ENCODE measurements around the gene RNF112.
A peak's percentile ranks its signal among the peaks of the same experiment; 100 is the strongest.

RNF112 gene

GRCh38 chr17:19410875-19411620 is at the start of gene RNF112:
Gene RNF112, plus strand, starts transcription at chr17:19411232. Its CDS starts 177 bp downstream, at chr17:19411409.
- Mint-ChIP-seq H3K36me3 (no peaks in the 10 kb centered on the region), H3K9me3 (no peaks in the 10 kb centered on the region), H3K27me3 (peaks cover 21 to 32% of the 10 kb centered on the region in 2 donors), H3K4me1 (no peaks in the 10 kb centered on the region), H3K27ac (no peak within 1 kb of the TSS), H3K4me3 (no peak within 1 kb of the TSS)
- DNase-seq, result no peak
- ATAC-seq (replicated peaks), result no peak

- no peaks in the 10 kb centered on the region for H3K36me3 Mint-ChIP-seq
- H3K4me1 Mint-ChIP-seq, result peaks cover 2 to 15% of the 10 kb centered on the region in 2 donors
- peak overlapping the region; percentile 47 to 63 for H3K4me3 Mint-ChIP-seq
- ATAC-seq (replicated peaks) (no peak), DNase-seq (no peak)
- peaks cover 15 to 52% of the 10 kb centered on the region in 2 donors for H3K27me3 Mint-ChIP-seq
- no peak overlapping the region for H3K27ac Mint-ChIP-seq
- no peaks in the 10 kb centered on the region for H3K9me3 Mint-ChIP-seq
Observed at GRCh38 chr17:19361326-19361725, 49.7 kb upstream of the RNF112 start.

GRCh38 chr17:19361944-19362276 is 49.1 kb upstream of the RNF112 start:
- H3K27ac Mint-ChIP-seq, result no peak overlapping the region
- H3K36me3 Mint-ChIP-seq, result no peaks in the 10 kb centered on the region
- peaks cover 15 to 48% of the 10 kb centered on the region in 2 donors for H3K27me3 Mint-ChIP-seq
- DNase-seq (no peak), ATAC-seq (replicated peaks) (no peak)
- H3K4me1 Mint-ChIP-seq, result peaks cover 2 to 15% of the 10 kb centered on the region in 2 donors
- H3K4me3 Mint-ChIP-seq, result peak overlapping the region; percentile 87 to 88
- H3K9me3 Mint-ChIP-seq, result no peaks in the 10 kb centered on the region

GRCh38 chr17:19362277-19363113 is 48.5 kb upstream of the RNF112 start, which contains the start of gene B9D1:
Gene B9D1, minus strand, starts transcription at chr17:19362723. Its CDS starts 154 bp downstream, at chr17:19362569.
- H3K27ac Mint-ChIP-seq, result peak within 1 kb of the TSS; percentile 69
- peak within 1 kb of the TSS; percentile 87 to 88 for H3K4me3 Mint-ChIP-seq
- no peaks in the 10 kb centered on the region for H3K36me3 Mint-ChIP-seq
- DNase-seq (peak; percentile 86), ATAC-seq (replicated peaks) (peak; percentile 87 to 90)
- peaks cover 15 to 43% of the 10 kb centered on the region in 2 donors for H3K27me3 Mint-ChIP-seq
- no peaks in the 10 kb centered on the region for H3K9me3 Mint-ChIP-seq
- H3K4me1 Mint-ChIP-seq, result peaks cover 2 to 15% of the 10 kb centered on the region in 2 donors

- Mint-ChIP-seq H3K4me1 (peaks cover 2 to 15% of the 10 kb centered on the region in 2 donors), H3K9me3 (no peaks in the 10 kb centered on the region), H3K36me3 (no peaks in the 10 kb centered on the region), H3K27me3 (peaks cover 15 to 43% of the 10 kb centered on the region in 2 donors), H3K27ac (peak overlapping the region; percentile 61), H3K4me3 (peak overlapping the region; percentile 87 to 88)
- ATAC-seq (replicated peaks), result no peak
- DNase-seq, result no peak
Observed at GRCh38 chr17:19363114-19363438, 48.0 kb upstream of the RNF112 start.

- no peaks in the 10 kb centered on the region for H3K9me3 Mint-ChIP-seq
- H3K4me1 Mint-ChIP-seq, result peaks cover 2 to 15% of the 10 kb centered on the region in 2 donors
- peak overlapping the region in 1 of 2 donors; percentile 8 for H3K4me3 Mint-ChIP-seq
- H3K27me3 Mint-ChIP-seq, result peaks cover 10 to 42% of the 10 kb centered on the region in 2 donors
- H3K36me3 Mint-ChIP-seq, result no peaks in the 10 kb centered on the region
- ATAC-seq (replicated peaks), result no peak
- no peak overlapping the region for H3K27ac Mint-ChIP-seq
- DNase-seq, result no peak
Observed at GRCh38 chr17:19363460-19364035, 47.5 kb upstream of the RNF112 start.

- no peak overlapping the region for H3K4me3 Mint-ChIP-seq
Observed at GRCh38 chr17:19364699-19365498, 46.1 kb upstream of the RNF112 start.

GRCh38 chr17:19365499-19365817 is 45.6 kb upstream of the RNF112 start:
- Mint-ChIP-seq H3K9me3 (no peaks in the 10 kb centered on the region), H3K4me1 (peaks cover 13 to 31% of the 10 kb centered on the region in 2 donors), H3K27me3 (peaks cover 0 to 25% of the 10 kb centered on the region in 2 donors), H3K27ac (no peak overlapping the region), H3K4me3 (no peak overlapping the region), H3K36me3 (no peaks in the 10 kb centered on the region)
- ATAC-seq (replicated peaks) (no peak), DNase-seq (no peak)

More at GRCh38 chr17:19364699-19365498, 46.1 kb upstream of the RNF112 start:
- H3K27me3 Mint-ChIP-seq, result peaks cover 0 to 30% of the 10 kb centered on the region in 2 donors
- H3K27ac Mint-ChIP-seq, result no peak overlapping the region
- DNase-seq, result no peak
- peaks cover 8 to 26% of the 10 kb centered on the region in 2 donors for H3K4me1 Mint-ChIP-seq
- no peak for ATAC-seq (replicated peaks)
- H3K36me3 Mint-ChIP-seq, result no peaks in the 10 kb centered on the region
- H3K9me3 Mint-ChIP-seq, result no peaks in the 10 kb centered on the region

GRCh38 chr17:19365833-19366636 is 45.0 kb upstream of the RNF112 start:
- Mint-ChIP-seq H3K27ac (no peak overlapping the region), H3K4me1 (peaks cover 18 to 37% of the 10 kb centered on the region in 2 donors), H3K9me3 (no peaks in the 10 kb centered on the region), H3K36me3 (no peaks in the 10 kb centered on the region), H3K4me3 (no peak overlapping the region), H3K27me3 (peaks cover 0 to 21% of the 10 kb centered on the region in 2 donors)
- no peak for ATAC-seq (replicated peaks)
- no peak for DNase-seq

- Mint-ChIP-seq H3K27ac (no peak overlapping the region), H3K4me1 (peaks cover 24 to 38% of the 10 kb centered on the region in 2 donors), H3K36me3 (no peaks in the 10 kb centered on the region), H3K27me3 (peaks cover 0 to 17% of the 10 kb centered on the region in 2 donors), H3K9me3 (no peaks in the 10 kb centered on the region), H3K4me3 (no peak overlapping the region)
- DNase-seq (no peak), ATAC-seq (replicated peaks) (no peak)
Observed at GRCh38 chr17:19366637-19366972, 44.4 kb upstream of the RNF112 start.

GRCh38 chr17:19368229-19368628 is 42.8 kb upstream of the RNF112 start:
- no peak for ATAC-seq (replicated peaks)
- H3K4me1 Mint-ChIP-seq, result peaks cover 31 to 41% of the 10 kb centered on the region in 2 donors
- H3K27ac Mint-ChIP-seq, result no peak overlapping the region

GRCh38 chr17:19369107-19369778 is 41.8 kb upstream of the RNF112 start:
- H3K27ac Mint-ChIP-seq, result no peak overlapping the region
- peaks cover 31 to 49% of the 10 kb centered on the region in 2 donors for H3K4me1 Mint-ChIP-seq
- H3K9me3 Mint-ChIP-seq, result no peaks in the 10 kb centered on the region
- H3K4me3 Mint-ChIP-seq, result no peak overlapping the region
- H3K36me3 Mint-ChIP-seq, result peaks cover 0 to 3% of the 10 kb centered on the region in 2 donors
- ATAC-seq (replicated peaks) (no peak), DNase-seq (no peak)
- H3K27me3 Mint-ChIP-seq, result peaks cover 0 to 12% of the 10 kb centered on the region in 2 donors

More at GRCh38 chr17:19368229-19368628, 42.8 kb upstream of the RNF112 start:
- no peak for DNase-seq
- H3K4me3 Mint-ChIP-seq, result no peak overlapping the region
- H3K9me3 Mint-ChIP-seq, result no peaks in the 10 kb centered on the region
- no peaks in the 10 kb centered on the region for H3K36me3 Mint-ChIP-seq
- H3K27me3 Mint-ChIP-seq, result peaks cover 0 to 17% of the 10 kb centered on the region in 2 donors
